CD4-positive, alpha-beta T cell (primary cell): Measurements from ENCODE around the gene TMEM72. TPM values are rescaled to one million over a fixed set of nuclear protein-coding genes. Genes with fewer than 3 reads are reported as not detected.

Source experiments
- ATAC-seq: fragments of 200-7000 bp; cut with Tn5 transposase; one replicate; pipeline ENCODE4 v1.10.0; 2022; ENCODE audit warnings: mild to moderate bottlenecking; ENCODE audit not compliant: poor library complexity
- CTCF ChIA-PET: fragments of 350-600 bp; sonication (Branson Sonifier 250); formaldehyde crosslinking; loops from one replicate; lab custom pipeline; 2021; ENCODE audit warnings: antibody characterized with exemption, inconsistent platforms; lab: Charles Lee
- POLR2A ChIA-PET: fragments of 350-600 bp; sonication (Branson Sonifier 250); formaldehyde crosslinking; loops from one replicate; lab custom pipeline; 2021; ENCODE audit warnings: antibody characterized with exemption, inconsistent platforms; lab: Charles Lee
- DNase-seq, 14 experiments: peaks; one replicate each; pipeline ENCODE4 v3.0.0-alpha.2; 2013 to 2020; ENCODE audit warnings: mixed read lengths in 2 of 14
- H3K27ac ChIP-seq, 2 donors: one replicate each; pipeline versions ENCODE4 v1.5.1 to v1.7.0; 2013; ENCODE audit warnings: low read length in 2 of 2, low read depth in 1 of 2, mild to moderate bottlenecking in 1 of 2
- H3K27me3 ChIP-seq, 2 experiments: 1 replicate in 1 of 2; 2 replicates in 1 of 2; pipeline versions ENCODE4 v1.6.1 to v1.7.0; 2013; ENCODE audit warnings: low read length in 2 of 2, control low read depth in 1 of 2, mild to moderate bottlenecking in 1 of 2, moderate library complexity in 1 of 2; ENCODE audit not compliant: insufficient read depth in 2 of 2, control insufficient read depth in 1 of 2
- H3K36me3 ChIP-seq: one replicate; pipeline ENCODE4 v1.6.1; 2013; ENCODE audit warnings: low read length, control low read depth; ENCODE audit not compliant: insufficient read depth
- H3K4me1 ChIP-seq: one replicate; pipeline ENCODE4 v1.6.1; 2013; ENCODE audit warnings: low read length, control low read depth; ENCODE audit not compliant: insufficient read depth
- H3K4me3 ChIP-seq: one replicate; pipeline ENCODE4 v1.5.1; 2013; ENCODE audit warnings: mild to moderate bottlenecking, low read length, moderate library complexity
- H3K9me3 ChIP-seq, 2 experiments: 1 replicate in 1 of 2; 2 replicates in 1 of 2; pipeline versions ENCODE4 v1.6.1 to v1.7.0; 2013; ENCODE audit warnings: low read length in 2 of 2, mild to moderate bottlenecking in 2 of 2, control low read depth in 1 of 2, moderate library complexity in 1 of 2; ENCODE audit not compliant: control insufficient read depth in 1 of 2, insufficient read depth in 1 of 2
- H3K27ac Mint-ChIP-seq: one replicate; pipeline ENCODE4 v1.8.0; 2020; ENCODE audit warnings: mixed read lengths
- H3K27me3 Mint-ChIP-seq: one replicate; pipeline ENCODE4 v1.8.0; 2021; ENCODE audit warnings: mixed read lengths
- H3K36me3 Mint-ChIP-seq: one replicate; pipeline ENCODE4 v1.8.0; 2021; ENCODE audit warnings: low read depth, mixed read lengths
- H3K4me1 Mint-ChIP-seq: one replicate; pipeline ENCODE4 v1.8.0; 2021; ENCODE audit warnings: low read depth, mixed read lengths
- H3K4me3 Mint-ChIP-seq: one replicate; pipeline ENCODE4 v1.8.0; 2020; ENCODE audit warnings: mild to moderate bottlenecking, mixed read lengths
- H3K9me3 Mint-ChIP-seq: one replicate; pipeline ENCODE4 v1.8.0; 2020; ENCODE audit warnings: mixed read lengths
- intact Hi-C, 2 experiments: fragments of 100-400 bp; cut with DNase I in 1 of 2; cut with micrococcal nuclease in 1 of 2; formaldehyde crosslinking; loops; one replicate each; pipeline versions ENCODE4 v1.15.1 to v1.9.0; 2023 to 2025; cut with DNase I, micrococcal nuclease
- total RNA-seq, 174 experiments: library from RNA in 2 of 174; stranded (reverse) in 2 of 174; gene quantifications; one replicate each; pipeline ENCODE4 v1.2.3 and lab custom pipeline; 2021 to 2026
- TF ChIP-seq, protein P1 (sequence below): fragments of 200-600 bp; IDR thresholded peaks from one replicate; pipeline ENCODE4 v1.8.0; 2022; ENCODE audit warnings: antibody characterized with exemption, mild to moderate bottlenecking

TMEM72 gene
- total RNA-seq, 2 experiments from 2014 or later: not detected

GRCh38 chr10:44985175-44985681 is 74.1 kb downstream of the TMEM72 start:
- no peaks in the 10 kb centered on the region for H3K36me3 ChIP-seq
- ATAC-seq (no peak), DNase-seq (no peak)
- no peak overlapping the region for H3K4me3 ChIP-seq
- ChIA-PET CTCF (no interaction called here), POLR2A (no interaction called here)
- intact Hi-C loops: no loop called here
- Mint-ChIP-seq H3K4me3 (no peak overlapping the region), H3K27ac (no peak overlapping the region), H3K36me3 (no peaks in the 10 kb centered on the region), H3K4me1 (no peaks in the 10 kb centered on the region), H3K27me3 (no peaks in the 10 kb centered on the region), H3K9me3 (no peaks in the 10 kb centered on the region)
- no peaks in the 10 kb centered on the region for H3K4me1 ChIP-seq
- no peak overlapping the region for H3K27ac ChIP-seq
- TF ChIP-seq, protein P1, sequence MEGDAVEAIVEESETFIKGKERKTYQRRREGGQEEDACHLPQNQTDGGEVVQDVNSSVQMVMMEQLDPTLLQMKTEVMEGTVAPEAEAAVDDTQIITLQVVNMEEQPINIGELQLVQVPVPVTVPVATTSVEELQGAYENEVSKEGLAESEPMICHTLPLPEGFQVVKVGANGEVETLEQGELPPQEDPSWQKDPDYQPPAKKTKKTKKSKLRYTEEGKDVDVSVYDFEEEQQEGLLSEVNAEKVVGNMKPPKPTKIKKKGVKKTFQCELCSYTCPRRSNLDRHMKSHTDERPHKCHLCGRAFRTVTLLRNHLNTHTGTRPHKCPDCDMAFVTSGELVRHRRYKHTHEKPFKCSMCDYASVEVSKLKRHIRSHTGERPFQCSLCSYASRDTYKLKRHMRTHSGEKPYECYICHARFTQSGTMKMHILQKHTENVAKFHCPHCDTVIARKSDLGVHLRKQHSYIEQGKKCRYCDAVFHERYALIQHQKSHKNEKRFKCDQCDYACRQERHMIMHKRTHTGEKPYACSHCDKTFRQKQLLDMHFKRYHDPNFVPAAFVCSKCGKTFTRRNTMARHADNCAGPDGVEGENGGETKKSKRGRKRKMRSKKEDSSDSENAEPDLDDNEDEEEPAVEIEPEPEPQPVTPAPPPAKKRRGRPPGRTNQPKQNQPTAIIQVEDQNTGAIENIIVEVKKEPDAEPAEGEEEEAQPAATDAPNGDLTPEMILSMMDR: no peak
- no peaks in the 10 kb centered on the region for H3K9me3 ChIP-seq
- no peaks in the 10 kb centered on the region for H3K27me3 ChIP-seq

DNA sequence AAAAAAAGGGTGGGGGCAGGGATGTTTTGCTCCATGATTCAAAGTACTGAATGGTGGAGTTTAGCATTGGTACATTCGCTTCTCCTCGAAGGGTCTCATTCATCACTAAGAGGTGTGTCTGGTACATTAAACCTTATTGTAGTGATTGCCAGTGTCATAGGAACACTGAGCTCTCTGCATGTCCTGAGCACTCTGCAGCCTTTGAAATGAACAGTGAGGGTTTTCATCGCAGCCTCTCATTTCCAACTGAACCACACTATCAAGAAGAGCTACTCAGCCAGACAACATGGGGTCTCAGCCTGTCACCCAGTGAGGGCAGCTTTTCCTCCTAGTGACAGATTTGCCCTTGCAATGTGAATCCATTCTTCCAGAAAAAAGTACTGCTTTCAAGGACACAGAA is 75.0 kb downstream of the TMEM72 start:
- Mint-ChIP-seq H3K27me3 (no peaks in the 10 kb centered on the region), H3K4me3 (no peak overlapping the region), H3K36me3 (no peaks in the 10 kb centered on the region), H3K27ac (no peak overlapping the region), H3K9me3 (no peaks in the 10 kb centered on the region), H3K4me1 (no peaks in the 10 kb centered on the region)
- Histone ChIP-seq H3K27me3 (no peaks in the 10 kb centered on the region), H3K4me1 (no peaks in the 10 kb centered on the region), H3K27ac (no peak overlapping the region), H3K4me3 (no peak overlapping the region), H3K36me3 (no peaks in the 10 kb centered on the region), H3K9me3 (no peaks in the 10 kb centered on the region)
- no peak for ATAC-seq
- TF ChIP-seq, protein P1: no peak
- DNase-seq: no peak
- ChIA-PET POLR2A (no interaction called here), CTCF (no interaction called here)
- intact Hi-C loops: no loop called here

Other genes starting within 250 kb of the TMEM72 start
- gene RASSF4, start 48.5 kb downstream of the TMEM72 start, total RNA-seq: 1 to 10 TPM in 1 of 2 experiments, under 1 TPM in 1; 0.88 to 1.4 TPM
- gene DEPP1, start 67.5 kb downstream of the TMEM72 start, total RNA-seq: not detected
- gene ZNF22, start 89.6 kb downstream of the TMEM72 start, total RNA-seq: 10 to 100 TPM; 14.1 to 15.3 TPM